ENCODE data around the gene TXNL4A.

Gene TXNL4A

GRCh38 chr18:79983253-79983652 is 5.1 kb downstream of the TXNL4A start:
- DNase-seq (ENCODE audit: low spot score), result no peak
- TF ChIP-seq, protein P1, sequence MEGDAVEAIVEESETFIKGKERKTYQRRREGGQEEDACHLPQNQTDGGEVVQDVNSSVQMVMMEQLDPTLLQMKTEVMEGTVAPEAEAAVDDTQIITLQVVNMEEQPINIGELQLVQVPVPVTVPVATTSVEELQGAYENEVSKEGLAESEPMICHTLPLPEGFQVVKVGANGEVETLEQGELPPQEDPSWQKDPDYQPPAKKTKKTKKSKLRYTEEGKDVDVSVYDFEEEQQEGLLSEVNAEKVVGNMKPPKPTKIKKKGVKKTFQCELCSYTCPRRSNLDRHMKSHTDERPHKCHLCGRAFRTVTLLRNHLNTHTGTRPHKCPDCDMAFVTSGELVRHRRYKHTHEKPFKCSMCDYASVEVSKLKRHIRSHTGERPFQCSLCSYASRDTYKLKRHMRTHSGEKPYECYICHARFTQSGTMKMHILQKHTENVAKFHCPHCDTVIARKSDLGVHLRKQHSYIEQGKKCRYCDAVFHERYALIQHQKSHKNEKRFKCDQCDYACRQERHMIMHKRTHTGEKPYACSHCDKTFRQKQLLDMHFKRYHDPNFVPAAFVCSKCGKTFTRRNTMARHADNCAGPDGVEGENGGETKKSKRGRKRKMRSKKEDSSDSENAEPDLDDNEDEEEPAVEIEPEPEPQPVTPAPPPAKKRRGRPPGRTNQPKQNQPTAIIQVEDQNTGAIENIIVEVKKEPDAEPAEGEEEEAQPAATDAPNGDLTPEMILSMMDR (IDR thresholded peaks at IDR 0.05; ENCODE audit: borderline replicate concordance, control extremely low read depth, extremely low read depth, insufficient read depth, missing control alignments), result no peak
- in situ Hi-C loops (cut with MboI; ENCODE audit: low sequenced_read_pairs, unreplicated experiment), result no loop called here

GRCh38 chr18:79982736-79983135 is 5.6 kb downstream of the TXNL4A start:
- no peak for DNase-seq (ENCODE audit: low spot score)
- TF ChIP-seq, protein P1 (IDR thresholded peaks at IDR 0.05; ENCODE audit: borderline replicate concordance, control extremely low read depth, extremely low read depth, insufficient read depth, missing control alignments), result no peak
- in situ Hi-C loops (cut with MboI; ENCODE audit: low sequenced_read_pairs, unreplicated experiment), result no loop called here

GRCh38 chr18:79980585-79980984 is 7.8 kb downstream of the TXNL4A start:
- TF ChIP-seq, protein P1 (IDR thresholded peaks at IDR 0.05; ENCODE audit: borderline replicate concordance, control extremely low read depth, extremely low read depth, insufficient read depth, missing control alignments), result no peak
- in situ Hi-C loops (cut with MboI; ENCODE audit: low sequenced_read_pairs, unreplicated experiment), result no loop called here
- DNase-seq (ENCODE audit: low spot score), result no peak

GRCh38 chr18:79979843-79980242 is 8.5 kb downstream of the TXNL4A start:
- TF ChIP-seq, protein P1 (IDR thresholded peaks at IDR 0.05; ENCODE audit: borderline replicate concordance, control extremely low read depth, extremely low read depth, insufficient read depth, missing control alignments), result no peak
- DNase-seq (ENCODE audit: low spot score), result no peak
- in situ Hi-C loops (cut with MboI; ENCODE audit: low sequenced_read_pairs, unreplicated experiment), result no loop called here

- TF ChIP-seq, protein P1 (IDR thresholded peaks at IDR 0.05; ENCODE audit: borderline replicate concordance, control extremely low read depth, extremely low read depth, insufficient read depth, missing control alignments), result no peak
- in situ Hi-C loops (cut with MboI; ENCODE audit: low sequenced_read_pairs, unreplicated experiment), result no loop called here
- no peak for DNase-seq (ENCODE audit: low spot score)
Observed at GRCh38 chr18:79975985-79976680, 12.2 kb downstream of the TXNL4A start.

- no peak for DNase-seq (ENCODE audit: low spot score)
- in situ Hi-C loops (cut with MboI; ENCODE audit: low sequenced_read_pairs, unreplicated experiment), result no loop called here
- TF ChIP-seq, protein P1 (IDR thresholded peaks at IDR 0.05; ENCODE audit: borderline replicate concordance, control extremely low read depth, extremely low read depth, insufficient read depth, missing control alignments), result no peak
Observed at GRCh38 chr18:79975043-79975442, 13.3 kb downstream of the TXNL4A start.
